ENCODE data around the gene HSPA12B. TPM values are rescaled to one million over a fixed set of nuclear protein-coding genes. Genes with fewer than 3 reads are reported as not detected.

Gene HSPA12B
- total and polyA plus RNA-seq, 2 donors (not counting 3 experiments of a cell fraction or from before 2014, with no cell fraction given): 3.7 to 6.6 TPM

GRCh38 chr20:3714092-3714491 lies 18.4 kb upstream of the HSPA12B start:
- POLR2A ChIA-PET: no interaction called here

More at GRCh38 chr20:3714092-3714491, 18.4 kb upstream of the HSPA12B start:
- CTCF ChIA-PET: interaction anchor here (1.5 to 5.7 kb wide), 3 partner anchors 35 to 151 kb away, joined by 4 to 346 read pairs (median 6); partner anchors contain the start of gene ADAM33
- dilution Hi-C loops (cut with MboI; ENCODE audit: extremely low pct_ligation_motif_present, low sequenced_read_pairs): no loop called here
- no peaks in the 10 kb centered on the region for H3K9me1 ChIP-seq (replicated peaks; ENCODE audit: control insufficient read depth, extremely low read depth, insufficient read depth, low read length)
- peaks cover 4% of the 10 kb centered on the region for H3K4me1 ChIP-seq (ENCODE audit: control insufficient read depth, extremely low read depth, insufficient read depth, low read length)
- no peaks in the 10 kb centered on the region for H4K20me1 ChIP-seq (replicated peaks; ENCODE audit: control insufficient read depth, extremely low read depth, insufficient read depth, low read length)
- BruUV-seq (replicated peaks): no TSS peak
- H3K27me3 ChIP-seq (ENCODE audit: control insufficient read depth in 2 of 2, insufficient read depth in 2 of 2, low read length in 2 of 2): no peaks in the 10 kb centered on the region
- no peaks in the 10 kb centered on the region for H3K79me2 ChIP-seq (ENCODE audit: control insufficient read depth, insufficient read depth, low read length)
- no peak overlapping the region for H3K27ac ChIP-seq (ENCODE audit: insufficient read depth, low read depth, low read length)
- no peak overlapping the region for H2AFZ ChIP-seq (ENCODE audit: low read depth, low read length)
- H3K36me3 ChIP-seq (ENCODE audit: control insufficient read depth in 2 of 2, extremely low read depth in 1 of 2, insufficient read depth in 2 of 2, low read length in 2 of 2): no peaks in the 10 kb centered on the region
- no peak overlapping the region for H3K9ac ChIP-seq (replicated peaks; ENCODE audit: extremely low read depth, insufficient read depth, low read length)
- intact Hi-C loops (cut with micrococcal nuclease): no loop called here
- H3K4me3 ChIP-seq (replicated peaks in 1 of 3; ENCODE audit: insufficient read depth in 1 of 3, low read depth in 1 of 3, low read length in 3 of 3): no peak overlapping the region
- H3K9me3 ChIP-seq (replicated peaks; ENCODE audit: control insufficient read depth, insufficient read depth, low read length): no peaks in the 10 kb centered on the region
- H3K4me2 ChIP-seq (ENCODE audit: insufficient read depth, low read length): no peak overlapping the region
- no peak for DNase-seq (ENCODE audit: low read depth, low spot score)
- TF ChIP-seq FOS (IDR thresholded peaks at IDR 0.05; ENCODE audit: borderline replicate concordance, insufficient read depth, low read length) (no peak), MAX (IDR thresholded peaks at IDR 0.05; ENCODE audit: insufficient read depth, insufficient read length) (no peak), POLR2A (IDR thresholded peaks at IDR 0.05; ENCODE audit: low read depth, low read length) (no peak), MYC (IDR thresholded peaks at IDR 0.05; ENCODE audit: low read depth, low read length) (no peak), JUN (IDR thresholded peaks at IDR 0.05; ENCODE audit: borderline replicate concordance, insufficient read depth, insufficient read length, low read depth) (no peak), GATA2 (IDR thresholded peaks at IDR 0.05; ENCODE audit: insufficient read depth, insufficient read length, low read depth, low read length) (no peak), POLR2AphosphoS5 (IDR thresholded peaks at IDR 0.05; ENCODE audit: insufficient read depth, low read depth, low read length) (no peak)
- TF ChIP-seq, protein P1, sequence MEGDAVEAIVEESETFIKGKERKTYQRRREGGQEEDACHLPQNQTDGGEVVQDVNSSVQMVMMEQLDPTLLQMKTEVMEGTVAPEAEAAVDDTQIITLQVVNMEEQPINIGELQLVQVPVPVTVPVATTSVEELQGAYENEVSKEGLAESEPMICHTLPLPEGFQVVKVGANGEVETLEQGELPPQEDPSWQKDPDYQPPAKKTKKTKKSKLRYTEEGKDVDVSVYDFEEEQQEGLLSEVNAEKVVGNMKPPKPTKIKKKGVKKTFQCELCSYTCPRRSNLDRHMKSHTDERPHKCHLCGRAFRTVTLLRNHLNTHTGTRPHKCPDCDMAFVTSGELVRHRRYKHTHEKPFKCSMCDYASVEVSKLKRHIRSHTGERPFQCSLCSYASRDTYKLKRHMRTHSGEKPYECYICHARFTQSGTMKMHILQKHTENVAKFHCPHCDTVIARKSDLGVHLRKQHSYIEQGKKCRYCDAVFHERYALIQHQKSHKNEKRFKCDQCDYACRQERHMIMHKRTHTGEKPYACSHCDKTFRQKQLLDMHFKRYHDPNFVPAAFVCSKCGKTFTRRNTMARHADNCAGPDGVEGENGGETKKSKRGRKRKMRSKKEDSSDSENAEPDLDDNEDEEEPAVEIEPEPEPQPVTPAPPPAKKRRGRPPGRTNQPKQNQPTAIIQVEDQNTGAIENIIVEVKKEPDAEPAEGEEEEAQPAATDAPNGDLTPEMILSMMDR (IDR thresholded peaks at IDR 0.05; ENCODE audit: extremely low read depth in 1 of 2, insufficient read depth in 1 of 2, low read depth in 1 of 2, low read length in 2 of 2): no peak
- no peak for FAIRE-seq
